WTC11 (cell line): ENCODE data around the gene TTLL11. TPM values are rescaled to one million over a fixed set of nuclear protein-coding genes. Genes with fewer than 3 reads are reported as not detected.

Source experiments
- ATAC-seq: fragments of 200-7000 bp; cut with Tn5 transposase; 2 replicates; pipeline ENCODE4 v1.10.0; 2021; ENCODE audit warnings: mild to moderate bottlenecking, moderate library complexity
- CTCF ChIA-PET: fragments of 300-600 bp; sonication (Branson Sonifier 250); formaldehyde crosslinking; loops from one replicate; lab custom pipeline; 2021; ENCODE audit warnings: antibody characterized with exemption; lab: Charles Lee
- POLR2A ChIA-PET: fragments of 350-600 bp; sonication (Branson Sonifier 250); formaldehyde crosslinking; loops from one replicate; lab custom pipeline; 2021; ENCODE audit warnings: antibody characterized with exemption; lab: Charles Lee
- DNase-seq: peaks from one replicate; pipeline ENCODE4 v3.0.0; 2021; ENCODE audit warnings: low spot score
- H3K27ac Mint-ChIP-seq: 2 replicates; pipeline ENCODE4 v1.8.0; 2021; ENCODE audit warnings: mixed read lengths
- H3K27me3 Mint-ChIP-seq: 2 replicates; pipeline ENCODE4 v1.8.0; 2021; ENCODE audit warnings: low read depth, mild to moderate bottlenecking, moderate library complexity, mixed read lengths
- H3K36me3 Mint-ChIP-seq: 2 replicates; pipeline ENCODE4 v1.8.0; 2021; ENCODE audit warnings: mixed read lengths
- H3K4me1 Mint-ChIP-seq: 2 replicates; pipeline ENCODE4 v1.8.0; 2022; ENCODE audit warnings: mixed read lengths
- H3K4me3 Mint-ChIP-seq: 2 replicates; pipeline ENCODE4 v1.8.0; 2021; ENCODE audit warnings: mild to moderate bottlenecking, moderate library complexity, mixed read lengths
- H3K9me3 Mint-ChIP-seq: 2 replicates; pipeline ENCODE4 v1.8.0; 2021; ENCODE audit warnings: mixed read lengths
- ATF1 ChIP-seq: sonication (generic); formaldehyde crosslinking; IDR thresholded peaks from 2 replicates; pipeline ENCODE4 v1.8.1; 2023; ENCODE audit warnings: mild to moderate bottlenecking, moderate library complexity, missing genetic modification reagents
- CREM ChIP-seq: sonication (generic); formaldehyde crosslinking; IDR thresholded peaks from 2 replicates; pipeline ENCODE4 v1.8.1; 2022; ENCODE audit warnings: mild to moderate bottlenecking, missing genetic modification reagents, moderate library complexity
- ESRRA ChIP-seq: sonication (generic); formaldehyde crosslinking; IDR thresholded peaks from 2 replicates; pipeline ENCODE4 v1.8.1; 2022; ENCODE audit warnings: mild to moderate bottlenecking, missing genetic modification reagents, borderline replicate concordance
- GRHL2 ChIP-seq: fragments of 250-450 bp; sonication (Bioruptor Pico); IDR thresholded peaks from 2 replicates; pipeline ENCODE4 v1.8.0; 2022; ENCODE audit warnings: mild to moderate bottlenecking, moderate library complexity; ENCODE audit not compliant: insufficient replicate concordance, severe bottlenecking
- PRRX2 ChIP-seq: fragments of 250-450 bp; sonication (Bioruptor Pico); IDR thresholded peaks from 2 replicates; pipeline ENCODE4 v1.8.0; 2021; ENCODE audit warnings: mild to moderate bottlenecking
- TEAD1 ChIP-seq: sonication (generic); formaldehyde crosslinking; IDR thresholded peaks from 2 replicates; pipeline ENCODE4 v1.8.0; 2022; ENCODE audit warnings: mild to moderate bottlenecking, missing genetic modification reagents
- ZBTB21 ChIP-seq: sonication (generic); formaldehyde crosslinking; IDR thresholded peaks from 2 replicates; pipeline ENCODE4 v1.8.1; 2023; ENCODE audit warnings: mild to moderate bottlenecking, missing genetic modification reagents, borderline replicate concordance
- ZNF138 ChIP-seq: sonication (generic); formaldehyde crosslinking; conservative IDR thresholded peaks from 2 replicates; pipeline ENCODE4 v1.8.1; 2022; ENCODE audit warnings: mild to moderate bottlenecking, moderate library complexity, missing genetic modification reagents
- ZNF416 ChIP-seq: fragments of 250-450 bp; sonication (Bioruptor Pico); IDR thresholded peaks from 2 replicates; pipeline ENCODE4 v1.9.0; 2021; ENCODE audit warnings: mild to moderate bottlenecking, inconsistent platforms
- ZNF423 ChIP-seq: fragments of 250-450 bp; sonication (Bioruptor Pico); IDR thresholded peaks from 2 replicates; pipeline ENCODE4 v2.1.2; 2022; ENCODE audit warnings: mild to moderate bottlenecking, moderate library complexity
- ZNF671 ChIP-seq: fragments of 250-450 bp; sonication (Bioruptor Pico); IDR thresholded peaks from 2 replicates; pipeline ENCODE4 v1.8.0; 2021; ENCODE audit warnings: mild to moderate bottlenecking
- total RNA-seq: library from RNA; stranded (reverse); gene quantifications from 3 replicates; pipeline ENCODE4 v1.2.3, GENCODE V29; 2021
- TF ChIP-seq, protein P1 (sequence below): sonication (generic); formaldehyde crosslinking; IDR thresholded peaks from 2 replicates; pipeline ENCODE4 v1.8.0; 2023; ENCODE audit warnings: missing genetic modification reagents, mild to moderate bottlenecking, borderline replicate concordance
- TF ChIP-seq, protein P2 (sequence below): sonication (generic); formaldehyde crosslinking; IDR thresholded peaks from 2 replicates; pipeline ENCODE4 v1.8.0; 2022; ENCODE audit warnings: mild to moderate bottlenecking, missing genetic modification reagents
- TF ChIP-seq, protein P3 (sequence below): fragments of 250-450 bp; sonication (Bioruptor Pico); IDR thresholded peaks from 2 replicates; pipeline ENCODE4 v1.9.0; 2021; ENCODE audit warnings: mild to moderate bottlenecking, borderline replicate concordance
- TF ChIP-seq, protein P4 (sequence below): fragments of 250-450 bp; sonication (Bioruptor Pico); IDR thresholded peaks from 2 replicates; pipeline ENCODE4 v1.9.0; 2021; ENCODE audit warnings: mild to moderate bottlenecking
- TF ChIP-seq, protein P5 (sequence below): fragments of 200-600 bp; IDR thresholded peaks from 2 replicates; pipeline ENCODE4 v1.8.0; 2022; ENCODE audit warnings: antibody characterized with exemption

The TTLL11 gene
- total RNA-seq, 1 experiment from 2014 or later = 1.1 TPM

DNA sequence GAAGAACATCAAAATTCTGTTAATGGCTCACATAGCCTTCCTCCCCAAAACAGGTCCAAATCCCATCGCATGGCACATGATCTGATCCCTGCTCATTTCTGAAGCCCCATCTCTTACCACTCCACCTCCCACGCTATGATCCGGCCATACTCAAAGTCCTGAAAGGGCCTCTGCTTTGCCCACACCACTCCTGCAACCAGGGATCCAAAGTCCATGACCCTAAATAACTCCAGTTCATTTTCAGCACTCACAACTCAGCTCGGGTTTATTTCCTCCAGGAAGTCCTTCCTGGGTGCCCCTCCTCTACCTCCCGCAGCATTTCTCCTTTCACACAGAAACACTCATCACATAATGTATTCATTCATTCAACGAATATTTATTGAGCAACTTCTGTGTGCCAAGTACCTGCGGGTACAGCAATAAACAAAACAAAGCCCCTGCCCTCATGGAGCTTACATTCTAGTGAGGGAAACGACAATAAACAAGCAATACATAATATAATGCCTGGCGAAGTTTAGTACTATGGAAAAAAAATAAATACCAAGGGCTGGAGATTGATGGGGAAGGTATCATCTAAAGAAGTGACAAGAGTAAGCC lies 2.7 kb downstream of the TTLL11 start:
- ChIA-PET POLR2A (interaction anchor here (0.6 kb wide), 1 partner anchor 1436 kb away, joined by 3 read pairs; no protein-coding TSS in a partner anchor), CTCF (interaction anchor here (1.1 kb wide), 1 partner anchor 9 kb away, joined by 4 read pairs; no protein-coding TSS in a partner anchor)
- Mint-ChIP-seq H3K27ac (no peak overlapping the region), H3K27me3 (peaks cover 44% of the 10 kb centered on the region), H3K4me1 (peaks cover 9% of the 10 kb centered on the region), H3K9me3 (no peaks in the 10 kb centered on the region), H3K4me3 (no peak overlapping the region), H3K36me3 (no peaks in the 10 kb centered on the region)
- no peak for ATAC-seq
- TF ChIP-seq ATF1 (no peak), GRHL2 (CRISPR knock-in tag) (no peak), ZNF423 (CRISPR knock-in tag) (no peak), ZNF138 (CRISPR knock-in tag) (no peak), ZBTB21 (CRISPR knock-in tag) (no peak), TEAD1 (CRISPR knock-in tag) (no peak), ESRRA (CRISPR knock-in tag) (no peak), PRRX2 (CRISPR knock-in tag) (no peak), CREM (no peak), ZNF671 (CRISPR knock-in tag) (no peak), ZNF416 (CRISPR knock-in tag) (no peak)
- TF ChIP-seq, protein P1, sequence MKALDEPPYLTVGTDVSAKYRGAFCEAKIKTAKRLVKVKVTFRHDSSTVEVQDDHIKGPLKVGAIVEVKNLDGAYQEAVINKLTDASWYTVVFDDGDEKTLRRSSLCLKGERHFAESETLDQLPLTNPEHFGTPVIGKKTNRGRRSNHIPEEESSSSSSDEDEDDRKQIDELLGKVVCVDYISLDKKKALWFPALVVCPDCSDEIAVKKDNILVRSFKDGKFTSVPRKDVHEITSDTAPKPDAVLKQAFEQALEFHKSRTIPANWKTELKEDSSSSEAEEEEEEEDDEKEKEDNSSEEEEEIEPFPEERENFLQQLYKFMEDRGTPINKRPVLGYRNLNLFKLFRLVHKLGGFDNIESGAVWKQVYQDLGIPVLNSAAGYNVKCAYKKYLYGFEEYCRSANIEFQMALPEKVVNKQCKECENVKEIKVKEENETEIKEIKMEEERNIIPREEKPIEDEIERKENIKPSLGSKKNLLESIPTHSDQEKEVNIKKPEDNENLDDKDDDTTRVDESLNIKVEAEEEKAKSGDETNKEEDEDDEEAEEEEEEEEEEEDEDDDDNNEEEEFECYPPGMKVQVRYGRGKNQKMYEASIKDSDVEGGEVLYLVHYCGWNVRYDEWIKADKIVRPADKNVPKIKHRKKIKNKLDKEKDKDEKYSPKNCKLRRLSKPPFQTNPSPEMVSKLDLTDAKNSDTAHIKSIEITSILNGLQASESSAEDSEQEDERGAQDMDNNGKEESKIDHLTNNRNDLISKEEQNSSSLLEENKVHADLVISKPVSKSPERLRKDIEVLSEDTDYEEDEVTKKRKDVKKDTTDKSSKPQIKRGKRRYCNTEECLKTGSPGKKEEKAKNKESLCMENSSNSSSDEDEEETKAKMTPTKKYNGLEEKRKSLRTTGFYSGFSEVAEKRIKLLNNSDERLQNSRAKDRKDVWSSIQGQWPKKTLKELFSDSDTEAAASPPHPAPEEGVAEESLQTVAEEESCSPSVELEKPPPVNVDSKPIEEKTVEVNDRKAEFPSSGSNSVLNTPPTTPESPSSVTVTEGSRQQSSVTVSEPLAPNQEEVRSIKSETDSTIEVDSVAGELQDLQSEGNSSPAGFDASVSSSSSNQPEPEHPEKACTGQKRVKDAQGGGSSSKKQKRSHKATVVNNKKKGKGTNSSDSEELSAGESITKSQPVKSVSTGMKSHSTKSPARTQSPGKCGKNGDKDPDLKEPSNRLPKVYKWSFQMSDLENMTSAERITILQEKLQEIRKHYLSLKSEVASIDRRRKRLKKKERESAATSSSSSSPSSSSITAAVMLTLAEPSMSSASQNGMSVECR (CRISPR knock-in tag) = no peak
- TF ChIP-seq, protein P2, sequence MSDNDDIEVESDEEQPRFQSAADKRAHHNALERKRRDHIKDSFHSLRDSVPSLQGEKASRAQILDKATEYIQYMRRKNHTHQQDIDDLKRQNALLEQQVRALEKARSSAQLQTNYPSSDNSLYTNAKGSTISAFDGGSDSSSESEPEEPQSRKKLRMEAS = no peak
- TF ChIP-seq, protein P3, sequence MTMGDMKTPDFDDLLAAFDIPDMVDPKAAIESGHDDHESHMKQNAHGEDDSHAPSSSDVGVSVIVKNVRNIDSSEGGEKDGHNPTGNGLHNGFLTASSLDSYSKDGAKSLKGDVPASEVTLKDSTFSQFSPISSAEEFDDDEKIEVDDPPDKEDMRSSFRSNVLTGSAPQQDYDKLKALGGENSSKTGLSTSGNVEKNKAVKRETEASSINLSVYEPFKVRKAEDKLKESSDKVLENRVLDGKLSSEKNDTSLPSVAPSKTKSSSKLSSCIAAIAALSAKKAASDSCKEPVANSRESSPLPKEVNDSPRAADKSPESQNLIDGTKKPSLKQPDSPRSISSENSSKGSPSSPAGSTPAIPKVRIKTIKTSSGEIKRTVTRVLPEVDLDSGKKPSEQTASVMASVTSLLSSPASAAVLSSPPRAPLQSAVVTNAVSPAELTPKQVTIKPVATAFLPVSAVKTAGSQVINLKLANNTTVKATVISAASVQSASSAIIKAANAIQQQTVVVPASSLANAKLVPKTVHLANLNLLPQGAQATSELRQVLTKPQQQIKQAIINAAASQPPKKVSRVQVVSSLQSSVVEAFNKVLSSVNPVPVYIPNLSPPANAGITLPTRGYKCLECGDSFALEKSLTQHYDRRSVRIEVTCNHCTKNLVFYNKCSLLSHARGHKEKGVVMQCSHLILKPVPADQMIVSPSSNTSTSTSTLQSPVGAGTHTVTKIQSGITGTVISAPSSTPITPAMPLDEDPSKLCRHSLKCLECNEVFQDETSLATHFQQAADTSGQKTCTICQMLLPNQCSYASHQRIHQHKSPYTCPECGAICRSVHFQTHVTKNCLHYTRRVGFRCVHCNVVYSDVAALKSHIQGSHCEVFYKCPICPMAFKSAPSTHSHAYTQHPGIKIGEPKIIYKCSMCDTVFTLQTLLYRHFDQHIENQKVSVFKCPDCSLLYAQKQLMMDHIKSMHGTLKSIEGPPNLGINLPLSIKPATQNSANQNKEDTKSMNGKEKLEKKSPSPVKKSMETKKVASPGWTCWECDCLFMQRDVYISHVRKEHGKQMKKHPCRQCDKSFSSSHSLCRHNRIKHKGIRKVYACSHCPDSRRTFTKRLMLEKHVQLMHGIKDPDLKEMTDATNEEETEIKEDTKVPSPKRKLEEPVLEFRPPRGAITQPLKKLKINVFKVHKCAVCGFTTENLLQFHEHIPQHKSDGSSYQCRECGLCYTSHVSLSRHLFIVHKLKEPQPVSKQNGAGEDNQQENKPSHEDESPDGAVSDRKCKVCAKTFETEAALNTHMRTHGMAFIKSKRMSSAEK (CRISPR knock-in tag) = no peak
- TF ChIP-seq, protein P4, sequence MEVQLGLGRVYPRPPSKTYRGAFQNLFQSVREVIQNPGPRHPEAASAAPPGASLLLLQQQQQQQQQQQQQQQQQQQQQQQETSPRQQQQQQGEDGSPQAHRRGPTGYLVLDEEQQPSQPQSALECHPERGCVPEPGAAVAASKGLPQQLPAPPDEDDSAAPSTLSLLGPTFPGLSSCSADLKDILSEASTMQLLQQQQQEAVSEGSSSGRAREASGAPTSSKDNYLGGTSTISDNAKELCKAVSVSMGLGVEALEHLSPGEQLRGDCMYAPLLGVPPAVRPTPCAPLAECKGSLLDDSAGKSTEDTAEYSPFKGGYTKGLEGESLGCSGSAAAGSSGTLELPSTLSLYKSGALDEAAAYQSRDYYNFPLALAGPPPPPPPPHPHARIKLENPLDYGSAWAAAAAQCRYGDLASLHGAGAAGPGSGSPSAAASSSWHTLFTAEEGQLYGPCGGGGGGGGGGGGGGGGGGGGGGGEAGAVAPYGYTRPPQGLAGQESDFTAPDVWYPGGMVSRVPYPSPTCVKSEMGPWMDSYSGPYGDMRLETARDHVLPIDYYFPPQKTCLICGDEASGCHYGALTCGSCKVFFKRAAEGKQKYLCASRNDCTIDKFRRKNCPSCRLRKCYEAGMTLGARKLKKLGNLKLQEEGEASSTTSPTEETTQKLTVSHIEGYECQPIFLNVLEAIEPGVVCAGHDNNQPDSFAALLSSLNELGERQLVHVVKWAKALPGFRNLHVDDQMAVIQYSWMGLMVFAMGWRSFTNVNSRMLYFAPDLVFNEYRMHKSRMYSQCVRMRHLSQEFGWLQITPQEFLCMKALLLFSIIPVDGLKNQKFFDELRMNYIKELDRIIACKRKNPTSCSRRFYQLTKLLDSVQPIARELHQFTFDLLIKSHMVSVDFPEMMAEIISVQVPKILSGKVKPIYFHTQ (CRISPR knock-in tag) = no peak
- TF ChIP-seq, protein P5, sequence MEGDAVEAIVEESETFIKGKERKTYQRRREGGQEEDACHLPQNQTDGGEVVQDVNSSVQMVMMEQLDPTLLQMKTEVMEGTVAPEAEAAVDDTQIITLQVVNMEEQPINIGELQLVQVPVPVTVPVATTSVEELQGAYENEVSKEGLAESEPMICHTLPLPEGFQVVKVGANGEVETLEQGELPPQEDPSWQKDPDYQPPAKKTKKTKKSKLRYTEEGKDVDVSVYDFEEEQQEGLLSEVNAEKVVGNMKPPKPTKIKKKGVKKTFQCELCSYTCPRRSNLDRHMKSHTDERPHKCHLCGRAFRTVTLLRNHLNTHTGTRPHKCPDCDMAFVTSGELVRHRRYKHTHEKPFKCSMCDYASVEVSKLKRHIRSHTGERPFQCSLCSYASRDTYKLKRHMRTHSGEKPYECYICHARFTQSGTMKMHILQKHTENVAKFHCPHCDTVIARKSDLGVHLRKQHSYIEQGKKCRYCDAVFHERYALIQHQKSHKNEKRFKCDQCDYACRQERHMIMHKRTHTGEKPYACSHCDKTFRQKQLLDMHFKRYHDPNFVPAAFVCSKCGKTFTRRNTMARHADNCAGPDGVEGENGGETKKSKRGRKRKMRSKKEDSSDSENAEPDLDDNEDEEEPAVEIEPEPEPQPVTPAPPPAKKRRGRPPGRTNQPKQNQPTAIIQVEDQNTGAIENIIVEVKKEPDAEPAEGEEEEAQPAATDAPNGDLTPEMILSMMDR = no peak
- no peak for DNase-seq
